ENCODE data around the gene GRIK4.

GRIK4 gene

DNA sequence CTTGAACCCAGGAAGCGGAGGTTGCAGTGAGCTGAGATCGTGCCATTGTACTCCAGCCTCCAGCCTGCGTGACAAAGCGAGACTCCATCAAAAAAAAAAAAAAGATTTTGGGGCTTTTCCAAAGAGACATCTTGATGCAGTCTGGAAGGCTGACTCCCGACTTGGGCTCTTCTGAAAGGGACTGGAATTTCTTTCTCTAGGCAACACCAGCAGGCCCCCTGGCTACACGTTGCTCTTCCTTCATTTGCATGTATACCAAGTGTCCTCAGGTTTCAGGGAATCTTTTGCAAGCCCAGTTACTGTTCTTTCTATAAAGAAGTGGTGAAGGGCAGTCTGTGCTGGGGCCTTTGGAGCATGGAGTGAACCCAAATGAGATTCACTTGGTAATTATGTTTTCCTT is 211.0 kb downstream of the GRIK4 start:
- H3K4me3 ChIP-seq (replicated peaks; ENCODE audit: insufficient read depth, low read length): no peak overlapping the region
- no peaks in the 10 kb centered on the region for H3K27me3 ChIP-seq (ENCODE audit: insufficient read depth, poor library complexity, severe bottlenecking)
- no peak overlapping the region for H3K27ac ChIP-seq (replicated peaks)
- DNase-seq (ENCODE audit: low read depth in 1 of 2, low spot score in 1 of 2): no peak
- no peak for TF ChIP-seq POLR2AphosphoS5 (IDR thresholded peaks at IDR 0.05; ENCODE audit: low read depth)
- TF ChIP-seq GABPA (IDR thresholded peaks at IDR 0.05; ENCODE audit: low read depth): no peak
- TF ChIP-seq, protein P1, sequence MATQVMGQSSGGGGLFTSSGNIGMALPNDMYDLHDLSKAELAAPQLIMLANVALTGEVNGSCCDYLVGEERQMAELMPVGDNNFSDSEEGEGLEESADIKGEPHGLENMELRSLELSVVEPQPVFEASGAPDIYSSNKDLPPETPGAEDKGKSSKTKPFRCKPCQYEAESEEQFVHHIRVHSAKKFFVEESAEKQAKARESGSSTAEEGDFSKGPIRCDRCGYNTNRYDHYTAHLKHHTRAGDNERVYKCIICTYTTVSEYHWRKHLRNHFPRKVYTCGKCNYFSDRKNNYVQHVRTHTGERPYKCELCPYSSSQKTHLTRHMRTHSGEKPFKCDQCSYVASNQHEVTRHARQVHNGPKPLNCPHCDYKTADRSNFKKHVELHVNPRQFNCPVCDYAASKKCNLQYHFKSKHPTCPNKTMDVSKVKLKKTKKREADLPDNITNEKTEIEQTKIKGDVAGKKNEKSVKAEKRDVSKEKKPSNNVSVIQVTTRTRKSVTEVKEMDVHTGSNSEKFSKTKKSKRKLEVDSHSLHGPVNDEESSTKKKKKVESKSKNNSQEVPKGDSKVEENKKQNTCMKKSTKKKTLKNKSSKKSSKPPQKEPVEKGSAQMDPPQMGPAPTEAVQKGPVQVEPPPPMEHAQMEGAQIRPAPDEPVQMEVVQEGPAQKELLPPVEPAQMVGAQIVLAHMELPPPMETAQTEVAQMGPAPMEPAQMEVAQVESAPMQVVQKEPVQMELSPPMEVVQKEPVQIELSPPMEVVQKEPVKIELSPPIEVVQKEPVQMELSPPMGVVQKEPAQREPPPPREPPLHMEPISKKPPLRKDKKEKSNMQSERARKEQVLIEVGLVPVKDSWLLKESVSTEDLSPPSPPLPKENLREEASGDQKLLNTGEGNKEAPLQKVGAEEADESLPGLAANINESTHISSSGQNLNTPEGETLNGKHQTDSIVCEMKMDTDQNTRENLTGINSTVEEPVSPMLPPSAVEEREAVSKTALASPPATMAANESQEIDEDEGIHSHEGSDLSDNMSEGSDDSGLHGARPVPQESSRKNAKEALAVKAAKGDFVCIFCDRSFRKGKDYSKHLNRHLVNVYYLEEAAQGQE (IDR thresholded peaks at IDR 0.05; ENCODE audit: insufficient replicate concordance, low read depth): no peak
- TF ChIP-seq SPI1 (IDR thresholded peaks at IDR 0.05; ENCODE audit: borderline replicate concordance, low read depth): no peak
- TF ChIP-seq, protein P2, sequence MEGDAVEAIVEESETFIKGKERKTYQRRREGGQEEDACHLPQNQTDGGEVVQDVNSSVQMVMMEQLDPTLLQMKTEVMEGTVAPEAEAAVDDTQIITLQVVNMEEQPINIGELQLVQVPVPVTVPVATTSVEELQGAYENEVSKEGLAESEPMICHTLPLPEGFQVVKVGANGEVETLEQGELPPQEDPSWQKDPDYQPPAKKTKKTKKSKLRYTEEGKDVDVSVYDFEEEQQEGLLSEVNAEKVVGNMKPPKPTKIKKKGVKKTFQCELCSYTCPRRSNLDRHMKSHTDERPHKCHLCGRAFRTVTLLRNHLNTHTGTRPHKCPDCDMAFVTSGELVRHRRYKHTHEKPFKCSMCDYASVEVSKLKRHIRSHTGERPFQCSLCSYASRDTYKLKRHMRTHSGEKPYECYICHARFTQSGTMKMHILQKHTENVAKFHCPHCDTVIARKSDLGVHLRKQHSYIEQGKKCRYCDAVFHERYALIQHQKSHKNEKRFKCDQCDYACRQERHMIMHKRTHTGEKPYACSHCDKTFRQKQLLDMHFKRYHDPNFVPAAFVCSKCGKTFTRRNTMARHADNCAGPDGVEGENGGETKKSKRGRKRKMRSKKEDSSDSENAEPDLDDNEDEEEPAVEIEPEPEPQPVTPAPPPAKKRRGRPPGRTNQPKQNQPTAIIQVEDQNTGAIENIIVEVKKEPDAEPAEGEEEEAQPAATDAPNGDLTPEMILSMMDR (IDR thresholded peaks at IDR 0.05; ENCODE audit: insufficient read depth, low read length): no peak

DNA sequence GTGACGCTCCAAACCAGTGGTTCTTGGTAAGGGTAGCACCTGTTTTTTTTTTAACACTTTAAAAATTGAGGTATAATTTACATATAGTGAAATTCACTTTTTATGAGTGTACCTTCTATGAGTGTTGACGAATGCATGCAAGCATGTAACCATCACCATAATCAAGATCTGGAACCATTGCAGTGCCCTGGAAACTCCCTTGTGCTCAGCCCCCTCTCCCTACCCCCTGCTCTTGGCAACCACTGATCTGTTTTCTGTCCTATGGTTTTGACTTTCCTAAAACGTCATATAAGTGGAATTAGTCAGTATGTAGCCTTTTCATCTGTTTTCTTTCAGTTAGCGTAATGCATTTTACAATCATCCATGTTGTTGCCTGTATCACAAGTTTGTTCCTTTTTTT is 212.2 kb downstream of the GRIK4 start:
- TF ChIP-seq POLR2AphosphoS5 (IDR thresholded peaks at IDR 0.05; ENCODE audit: low read depth): no peak
- no peak for TF ChIP-seq SPI1 (IDR thresholded peaks at IDR 0.05; ENCODE audit: borderline replicate concordance, low read depth)
- TF ChIP-seq, protein P1 (IDR thresholded peaks at IDR 0.05; ENCODE audit: insufficient replicate concordance, low read depth): no peak
- TF ChIP-seq GABPA (IDR thresholded peaks at IDR 0.05; ENCODE audit: low read depth): no peak
- TF ChIP-seq, protein P2 (IDR thresholded peaks at IDR 0.05; ENCODE audit: insufficient read depth, low read length): no peak
- Histone ChIP-seq H3K27ac (replicated peaks) (no peak overlapping the region), H3K4me3 (replicated peaks; ENCODE audit: insufficient read depth, low read length) (no peak overlapping the region), H3K27me3 (ENCODE audit: insufficient read depth, poor library complexity, severe bottlenecking) (no peaks in the 10 kb centered on the region)
- no peak for DNase-seq (ENCODE audit: low read depth in 1 of 2, low spot score in 1 of 2)

DNA sequence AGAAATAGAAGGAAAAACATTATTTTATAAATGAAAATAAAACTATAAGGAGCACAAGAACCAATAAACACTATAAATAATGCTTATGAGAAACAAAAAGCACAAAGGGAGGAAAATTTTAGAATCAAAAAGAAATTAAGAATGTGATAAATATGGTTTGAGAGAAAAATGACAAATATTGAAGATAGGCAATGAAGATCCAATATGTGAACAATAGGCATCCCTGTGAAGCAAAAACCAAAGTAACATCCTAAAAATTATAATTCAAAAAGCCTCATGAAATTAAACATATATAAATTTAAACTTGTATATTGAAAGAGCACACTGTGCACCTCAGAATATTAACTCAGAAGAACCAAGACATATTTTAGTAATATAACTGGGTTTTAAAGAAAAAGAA is 216.2 kb downstream of the GRIK4 start:
- no peak for DNase-seq (ENCODE audit: low read depth in 1 of 2, low spot score in 1 of 2)
- no peaks in the 10 kb centered on the region for H3K27me3 ChIP-seq (ENCODE audit: insufficient read depth, poor library complexity, severe bottlenecking)
- no peak overlapping the region for H3K4me3 ChIP-seq (replicated peaks; ENCODE audit: insufficient read depth, low read length)
- H3K27ac ChIP-seq (replicated peaks): no peak overlapping the region
- TF ChIP-seq, protein P2 (IDR thresholded peaks at IDR 0.05; ENCODE audit: insufficient read depth, low read length): no peak
- TF ChIP-seq GABPA (IDR thresholded peaks at IDR 0.05; ENCODE audit: low read depth) (no peak), POLR2AphosphoS5 (IDR thresholded peaks at IDR 0.05; ENCODE audit: low read depth) (no peak)
- TF ChIP-seq, protein P1 (IDR thresholded peaks at IDR 0.05; ENCODE audit: insufficient replicate concordance, low read depth): no peak
